Esophagus squamous epithelium (tissue), 4 donors: ENCODE data around the gene ARHGAP32.

Source experiments
- CTCF ChIP-seq, 6 experiments: fragments of 450-650 bp in 4 of 6; fragments of 200-600 bp in 2 of 6; sonication (generic) in 2 of 6; IDR thresholded peaks; one replicate each; pipeline ENCODE4 v1.5.1; 2016 to 2019; ENCODE audit warnings: antibody characterized with exemption in 6 of 6, mild to moderate bottlenecking in 4 of 6, moderate library complexity in 4 of 6
- POLR2A ChIP-seq, 4 donors: fragments of 450-650 bp; IDR thresholded peaks; one replicate each; pipeline ENCODE4 v1.6.1; 2017; ENCODE audit warnings: antibody characterized with exemption in 4 of 4, mild to moderate bottlenecking in 4 of 4, moderate library complexity in 3 of 4

GRCh38 chr11:128943428-128943976 is 248.6 kb downstream of the ARHGAP32 start:
- TF ChIP-seq POLR2A (IDR thresholded peaks at IDR 0.05), result no peak
- no peak for TF ChIP-seq CTCF (IDR thresholded peaks at IDR 0.05)
